T-cell (primary cell): ENCODE measurements around the gene TSC22D1. TPM values are rescaled to one million over a fixed set of nuclear protein-coding genes. Genes with fewer than 3 reads are reported as not detected.
"Not testable (repeated sequence)": the region's sequence is repeated elsewhere in the genome, so short reads cannot be mapped to it uniquely, and the experiment has no call there.

Experiments
- ATAC-seq, 4 experiments: fragments of 200-7000 bp in 3 of 4; fragments of 150-1000 bp in 1 of 4; cut with Tn5 transposase; replicated peaks in 1 of 4; 1 replicate in 3 of 4; 2 replicates in 1 of 4; pipeline ENCODE4 v1.10.0; 2021; ENCODE audit warnings: moderate library complexity in 3 of 4, mild to moderate bottlenecking in 2 of 4, moderate number of reproducible peaks in 1 of 4
- CTCF ChIA-PET, 2 donors: fragments of 300-600 bp; sonication (Branson Sonifier 250); formaldehyde crosslinking; loops; one replicate each; lab custom pipeline; 2022; ENCODE audit warnings: antibody characterized with exemption in 2 of 2; lab: Charles Lee
- POLR2A ChIA-PET, 2 donors: fragments of 300-600 bp; sonication (Branson Sonifier 250); formaldehyde crosslinking; loops; one replicate each; lab custom pipeline; 2022; ENCODE audit warnings: antibody characterized with exemption in 2 of 2; lab: Charles Lee
- DNase-seq, 35 experiments: peaks; one replicate each; pipeline versions ENCODE4 v3.0.0 to v3.0.0-alpha.2; 2013 to 2023
- H3K27ac ChIP-seq: one replicate; pipeline ENCODE4 v1.5.1; 2013; ENCODE audit warnings: low read length
- H3K27me3 ChIP-seq, 2 experiments: replicated peaks in 1 of 2; 1 replicate in 1 of 2; 2 replicates in 1 of 2; pipeline versions ENCODE4 v1.6.1 to v1.7.0; 2013; ENCODE audit warnings: low read length in 1 of 2, mixed read lengths in 1 of 2; ENCODE audit not compliant: control insufficient read depth in 2 of 2, insufficient read depth in 2 of 2; ENCODE audit errors: extremely low read depth in 1 of 2
- H3K36me3 ChIP-seq, 2 donors: 1 replicate in 1 of 2; 2 replicates in 1 of 2; pipeline versions ENCODE4 v1.6.1 to v1.7.0; 2013; ENCODE audit warnings: low read length in 1 of 2; ENCODE audit not compliant: control insufficient read depth in 2 of 2, insufficient read depth in 1 of 2; ENCODE audit errors: extremely low read depth in 1 of 2
- H3K4me1 ChIP-seq, 2 experiments: 1 replicate in 1 of 2; 2 replicates in 1 of 2; pipeline versions ENCODE4 v1.6.1 to v1.7.0; 2013; ENCODE audit warnings: low read length in 2 of 2, mixed read lengths in 1 of 2; ENCODE audit not compliant: insufficient read depth in 2 of 2, control insufficient read depth in 1 of 2; ENCODE audit errors: extremely low read depth in 1 of 2
- H3K4me3 ChIP-seq, 2 donors: 1 replicate in 1 of 2; 2 replicates in 1 of 2; pipeline versions ENCODE4 v1.5.1 to v1.7.0; 2013; ENCODE audit warnings: mild to moderate bottlenecking in 2 of 2, low read length in 1 of 2, moderate library complexity in 1 of 2; ENCODE audit not compliant: control insufficient read depth in 1 of 2; ENCODE audit errors: extremely low read depth in 1 of 2
- H3K9me3 ChIP-seq: 2 replicates; pipeline ENCODE4 v1.7.0; 2013
- H3K27ac Mint-ChIP-seq, 2 donors: one replicate each; pipeline ENCODE4 v1.8.0; 2020 to 2021; ENCODE audit warnings: mild to moderate bottlenecking in 2 of 2, mixed read lengths in 2 of 2
- H3K27me3 Mint-ChIP-seq, 2 donors: one replicate each; pipeline ENCODE4 v1.8.0; 2021 to 2022; ENCODE audit warnings: mixed read lengths in 2 of 2
- H3K36me3 Mint-ChIP-seq: one replicate; pipeline ENCODE4 v1.8.0; 2021; ENCODE audit warnings: mixed read lengths
- H3K4me1 Mint-ChIP-seq, 3 donors: one replicate each; pipeline ENCODE4 v1.8.0; 2020 to 2022; ENCODE audit warnings: mixed read lengths in 3 of 3, mild to moderate bottlenecking in 1 of 3
- H3K4me3 Mint-ChIP-seq, 3 donors: one replicate each; pipeline ENCODE4 v1.8.0; 2020 to 2022; ENCODE audit warnings: mild to moderate bottlenecking in 3 of 3, mixed read lengths in 3 of 3, moderate library complexity in 3 of 3
- H3K9me3 Mint-ChIP-seq, 3 donors: one replicate each; pipeline ENCODE4 v1.8.0; 2020 to 2022; ENCODE audit warnings: mixed read lengths in 3 of 3
- WGBS: methylation state at CpG from one replicate; pipeline ENCODE4 v1.1.5; 2013; ENCODE audit warnings: missing lambda C conversion rate; ENCODE audit not compliant: insufficient coverage; 5-methylcytosine and 5-hydroxymethylcytosine counted together
- total RNA-seq, 35 experiments: library from RNA in 6 of 35; stranded (reverse) in 6 of 35; fragments of 120-200 nt in 1 of 35; gene quantifications; one replicate each; pipeline versions ENCODE4 v1.2.1 to v1.2.4 and lab custom pipeline; 2013 to 2026

TSC22D1 gene
- total RNA-seq, 5 donors from 2014 or later (not counting 1 experiment from before 2014, with no cell fraction given) = 32.5 to 40.4 (median 36.4) TPM

DNA sequence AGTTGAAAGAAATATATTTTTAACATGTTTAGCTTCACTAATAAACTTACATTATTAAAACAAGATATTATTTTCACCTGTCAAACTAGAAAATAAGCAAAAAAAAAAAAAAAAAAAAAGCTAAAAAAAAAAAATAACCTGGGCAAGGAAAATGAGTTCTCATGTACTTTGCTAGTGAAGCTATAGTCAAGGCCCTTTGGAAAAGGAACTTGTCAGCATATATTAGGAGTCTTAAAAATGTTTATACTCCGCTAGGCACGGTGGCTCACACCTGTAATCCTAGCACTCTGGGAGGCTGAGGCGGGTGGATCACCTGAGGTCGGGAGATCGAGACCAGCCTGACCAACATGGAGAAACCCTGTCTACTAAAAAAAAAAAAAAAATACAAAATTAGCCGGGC, 66.3 kb downstream of the TSC22D1 start:
- H3K9me3 ChIP-seq, H3K4me1 ChIP-seq, H3K36me3 ChIP-seq, H3K27me3 ChIP-seq, H3K4me3 Mint-ChIP-seq, H3K4me1 Mint-ChIP-seq, ATAC-seq, H3K4me3 ChIP-seq, H3K27ac ChIP-seq, DNase-seq, H3K9me3 Mint-ChIP-seq, H3K27me3 Mint-ChIP-seq, H3K27ac Mint-ChIP-seq: not testable (repeated sequence)
- ChIA-PET CTCF (interaction anchor here in 1 of 2 donors (0.9 kb wide), 1 partner anchor 26 kb away, joined by 3 read pairs; no protein-coding TSS in a partner anchor), POLR2A (interaction anchor here (0.6 to 0.7 kb wide), 4 partner anchors 12 to 470 kb away, joined by 3 to 6 read pairs (median 4); no protein-coding TSS in a partner anchor)
- WGBS = no CpG with 5 or more reads among the region's 6 CpGs
- peaks cover 23% of the 10 kb centered on the region for H3K36me3 Mint-ChIP-seq

DNA sequence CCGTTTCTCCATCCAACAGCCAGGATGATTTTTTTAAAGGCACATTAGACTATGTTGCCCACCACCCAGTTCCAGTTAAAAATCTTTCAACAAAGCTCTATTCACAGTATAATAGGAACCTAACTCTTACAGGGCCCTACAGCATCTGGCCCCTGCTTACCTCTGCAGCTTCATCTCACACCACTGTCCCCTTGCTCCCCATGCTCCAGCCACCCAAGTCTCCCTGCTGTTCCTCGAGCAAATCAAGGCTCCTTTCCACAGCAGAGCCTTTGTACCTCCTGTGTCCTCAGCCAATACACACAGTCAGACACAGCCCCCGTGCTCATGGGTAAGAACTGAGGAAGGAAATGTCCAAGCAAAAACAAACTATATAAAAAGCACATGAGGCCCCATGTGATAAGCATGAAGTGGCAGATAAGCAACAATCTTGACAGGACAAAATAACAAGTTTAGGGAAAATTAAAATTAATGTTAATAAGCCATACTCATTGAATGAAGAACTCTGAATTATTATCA, 67.5 kb downstream of the TSC22D1 start:
- H3K27me3 Mint-ChIP-seq = no peaks in the 10 kb centered on the region
- ChIA-PET POLR2A (no interaction called here), CTCF (interaction anchor here in 1 of 2 donors (0.5 kb wide), 1 partner anchor 568 kb away, joined by 6 read pairs; no protein-coding TSS in a partner anchor)
- H3K27me3 ChIP-seq = no peaks in the 10 kb centered on the region
- H3K4me1 Mint-ChIP-seq = no peaks in the 10 kb centered on the region
- no peak overlapping the region for H3K27ac Mint-ChIP-seq
- H3K27ac ChIP-seq = no peak overlapping the region
- no peak overlapping the region for H3K4me3 ChIP-seq
- ATAC-seq (no peak), DNase-seq (no peak)
- H3K9me3 ChIP-seq = no peaks in the 10 kb centered on the region
- peaks cover 18% of the 10 kb centered on the region for H3K36me3 Mint-ChIP-seq
- H3K4me1 ChIP-seq = no peaks in the 10 kb centered on the region
- H3K4me3 Mint-ChIP-seq = no peak overlapping the region
- no peaks in the 10 kb centered on the region for H3K36me3 ChIP-seq
- 90% methylated on average over 1 of the region's 3 CpGs for WGBS
- no peaks in the 10 kb centered on the region for H3K9me3 Mint-ChIP-seq

DNA sequence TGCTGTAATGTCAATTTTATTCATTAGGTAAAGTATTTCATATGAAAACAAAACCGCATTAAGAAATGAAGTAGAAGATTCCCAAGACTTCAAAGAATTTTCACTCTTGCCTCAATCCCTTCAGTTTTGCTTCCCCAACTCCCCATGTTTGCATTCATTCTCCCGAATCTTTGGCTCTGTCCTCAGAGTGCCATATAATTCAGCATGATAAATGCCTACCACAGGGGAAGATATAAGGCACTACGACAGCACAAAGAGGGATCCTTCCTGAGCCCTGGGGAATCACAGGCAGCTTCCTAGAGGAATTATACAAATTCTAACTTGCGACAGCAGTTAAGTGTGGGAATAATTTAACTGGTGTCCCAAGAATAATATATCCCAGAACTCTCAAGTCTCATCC, 68.5 kb downstream of the TSC22D1 start:
- WGBS = 63% methylated on average over 1 of the region's 4 CpGs

DNA sequence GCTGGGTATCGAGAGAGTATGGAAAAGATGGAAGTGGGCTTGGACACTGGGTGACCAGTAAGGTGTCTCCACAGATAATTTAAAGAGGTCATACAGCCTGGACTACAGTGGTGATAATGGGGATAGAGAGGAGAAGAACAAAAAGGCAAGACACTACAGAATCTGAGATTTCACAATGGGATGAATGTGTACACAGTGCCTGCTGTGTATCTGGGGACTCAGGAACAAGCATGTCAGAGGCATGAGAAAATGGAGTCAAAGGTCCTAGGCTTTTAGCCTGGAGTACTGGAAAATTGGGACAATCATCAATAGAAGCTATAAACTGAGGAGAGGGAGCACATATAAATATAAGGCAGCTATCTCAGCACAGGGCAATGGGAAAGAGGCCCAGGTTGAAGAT, 69.4 kb downstream of the TSC22D1 start:
- peaks cover 4% of the 10 kb centered on the region for H3K36me3 Mint-ChIP-seq

More for the DNA sequence above, 68.5 kb downstream of the TSC22D1 start:
- no peaks in the 10 kb centered on the region for H3K27me3 ChIP-seq
- Mint-ChIP-seq H3K27me3 (no peaks in the 10 kb centered on the region), H3K4me1 (no peaks in the 10 kb centered on the region), H3K4me3 (no peak overlapping the region), H3K36me3 (peaks cover 10% of the 10 kb centered on the region), H3K9me3 (no peaks in the 10 kb centered on the region), H3K27ac (no peak overlapping the region)
- ChIA-PET POLR2A (no interaction called here), CTCF (interaction anchor here in 1 of 2 donors (0.7 kb wide), 2 partner anchors 21 to 1395 kb away, joined by 3 read pairs; no protein-coding TSS in a partner anchor)
- DNase-seq (no peak), ATAC-seq (no peak)
- no peaks in the 10 kb centered on the region for H3K4me1 ChIP-seq
- H3K27ac ChIP-seq = no peak overlapping the region
- H3K4me3 ChIP-seq = no peak overlapping the region
- no peaks in the 10 kb centered on the region for H3K9me3 ChIP-seq
- H3K36me3 ChIP-seq = no peaks in the 10 kb centered on the region

DNA sequence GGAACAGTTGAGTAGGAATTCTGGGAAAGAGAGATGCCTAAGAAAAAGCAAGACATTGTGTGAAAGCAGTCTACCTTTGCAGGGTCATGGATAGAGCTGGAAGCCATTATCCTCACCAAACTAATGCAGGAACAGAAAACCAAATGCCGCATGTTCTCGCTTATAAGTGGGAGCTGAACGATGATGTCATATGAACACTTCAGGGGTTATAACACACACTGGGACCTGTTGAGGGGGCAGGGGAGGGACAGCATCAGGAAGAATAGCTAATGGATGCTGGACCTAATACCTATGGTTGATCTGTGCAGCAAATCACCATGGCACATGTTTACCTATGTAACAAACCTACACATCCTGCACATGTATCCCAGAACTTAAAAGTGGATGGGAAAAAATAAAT, 69.9 kb downstream of the TSC22D1 start:
- ChIA-PET CTCF (no interaction called here), POLR2A (no interaction called here)
- H3K4me1 Mint-ChIP-seq = no peaks in the 10 kb centered on the region
- H3K4me1 ChIP-seq = no peaks in the 10 kb centered on the region
- ATAC-seq (no peak), DNase-seq (no peak)
- WGBS = no CpG with 5 or more reads among the region's 3 CpGs
- no peak overlapping the region for H3K4me3 ChIP-seq
- H3K36me3 ChIP-seq = no peaks in the 10 kb centered on the region
- peaks cover 2% of the 10 kb centered on the region for H3K36me3 Mint-ChIP-seq
- no peaks in the 10 kb centered on the region for H3K27me3 ChIP-seq
- no peaks in the 10 kb centered on the region for H3K9me3 Mint-ChIP-seq
- no peak overlapping the region for H3K27ac Mint-ChIP-seq
- no peak overlapping the region for H3K4me3 Mint-ChIP-seq
- H3K9me3 ChIP-seq = no peaks in the 10 kb centered on the region
- H3K27me3 Mint-ChIP-seq = no peaks in the 10 kb centered on the region
- H3K27ac ChIP-seq = no peak overlapping the region

More for the DNA sequence above, 69.4 kb downstream of the TSC22D1 start:
- no peaks in the 10 kb centered on the region for H3K27me3 Mint-ChIP-seq
- DNase-seq (no peak), ATAC-seq (no peak)
- H3K9me3 Mint-ChIP-seq = no peaks in the 10 kb centered on the region
- POLR2A ChIA-PET = no interaction called here
- Histone ChIP-seq H3K4me3 (no peak overlapping the region), H3K27ac (no peak overlapping the region), H3K27me3 (no peaks in the 10 kb centered on the region), H3K4me1 (no peaks in the 10 kb centered on the region), H3K9me3 (no peaks in the 10 kb centered on the region), H3K36me3 (no peaks in the 10 kb centered on the region)
- 100% methylated on average over 1 of the region's 1 CpG for WGBS
- no peaks in the 10 kb centered on the region for H3K4me1 Mint-ChIP-seq
- CTCF ChIA-PET = interaction anchor here in 1 of 2 donors (0.6 kb wide), 1 partner anchor 9 kb away, joined by 7 read pairs; no protein-coding TSS in a partner anchor
- H3K4me3 Mint-ChIP-seq = no peak overlapping the region
- H3K27ac Mint-ChIP-seq = no peak overlapping the region

DNA sequence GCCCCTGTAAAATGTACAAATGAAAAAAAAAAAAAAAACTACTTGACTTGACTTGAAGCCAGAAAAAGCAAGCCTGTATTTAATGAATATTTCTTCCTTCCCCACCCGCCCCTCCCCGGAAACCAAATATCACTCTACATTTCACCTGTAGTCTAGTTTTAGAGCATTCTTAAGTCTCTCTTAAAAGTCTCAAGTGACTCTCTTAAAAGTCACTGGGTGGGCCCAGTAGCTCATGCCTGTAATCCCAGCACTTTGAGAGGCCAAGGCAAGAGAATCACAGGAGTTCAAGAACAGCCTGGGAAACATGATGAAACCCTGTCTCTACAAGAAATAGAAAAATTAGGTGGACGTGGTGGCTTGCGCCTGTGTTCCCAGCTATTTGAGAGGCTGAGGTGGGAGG, 72.0 kb downstream of the TSC22D1 start:
- ChIA-PET CTCF (interaction anchor here in 1 of 2 donors (0.7 to 1.0 kb wide), 2 partner anchors 21 to 143 kb away, joined by 3 to 6 read pairs; no protein-coding TSS in a partner anchor), POLR2A (no interaction called here)
- Histone ChIP-seq H3K4me3 (no peak overlapping the region), H3K27ac (no peak overlapping the region), H3K27me3 (no peaks in the 10 kb centered on the region), H3K36me3 (no peaks in the 10 kb centered on the region), H3K9me3 (no peaks in the 10 kb centered on the region), H3K4me1 (no peaks in the 10 kb centered on the region)
- Mint-ChIP-seq H3K4me1 (no peaks in the 10 kb centered on the region), H3K4me3 (no peak overlapping the region), H3K36me3 (no peaks in the 10 kb centered on the region), H3K27me3 (no peaks in the 10 kb centered on the region), H3K9me3 (no peaks in the 10 kb centered on the region), H3K27ac (no peak overlapping the region)
- ATAC-seq = no peak
- no peak for DNase-seq
- 100% methylated on average over 1 of the region's 4 CpGs for WGBS
